Endothelial cell of umbilical vein (primary cell): Measurements from ENCODE around the gene REEP3. TPM values are rescaled to one million over a fixed set of nuclear protein-coding genes. Genes with fewer than 3 reads are reported as not detected.

Source experiments
- BruUV-seq: library from RNA; stranded (reverse); fragments of 400-500 nt; replicated peaks from 2 replicates; lab custom pipeline; 2021; lab: Mats Ljungman, UMichigan
- CTCF ChIA-PET: fragments of 300-600, 350-600 bp; sonication (Branson Sonifier 250); formaldehyde crosslinking; loops from one replicate; lab custom pipeline; 2021; ENCODE audit warnings: antibody characterized with exemption, inconsistent platforms; lab: Charles Lee
- POLR2A ChIA-PET: fragments of 300-600, 350-600 bp; sonication (Branson Sonifier 250); formaldehyde crosslinking; loops from one replicate; lab custom pipeline; 2021; ENCODE audit warnings: antibody characterized with exemption, inconsistent platforms; lab: Charles Lee
- DNase-seq: peaks from one replicate; pipeline ENCODE4 v3.0.0-alpha.2; 2011; ENCODE audit warnings: low read depth, low spot score
- FAIRE-seq: peaks from 2 replicates; lab custom pipeline; 2011; peaks lifted over from hg19 to GRCh38; lab: Jason Lieb, UNC
- H2AFZ ChIP-seq: 2 replicates; pipeline ENCODE4 v1.6.0; 2012; ENCODE audit warnings: low read depth, low read length, control low read depth, inconsistent platforms
- H3K27ac ChIP-seq: 2 replicates; pipeline ENCODE4 v1.5.1; 2011; ENCODE audit warnings: low read depth, mild to moderate bottlenecking, control low read depth, low read length, moderate library complexity; ENCODE audit not compliant: insufficient read depth
- H3K27me3 ChIP-seq, 2 experiments: 2 replicates each; pipeline versions ENCODE4 v1.6.0 to v1.6.1; 2011; ENCODE audit warnings: low read length in 2 of 2, mixed read lengths in 1 of 2; ENCODE audit not compliant: control insufficient read depth in 2 of 2, insufficient read depth in 2 of 2
- H3K36me3 ChIP-seq, 2 experiments: 2 replicates in 1 of 2; 3 replicates in 1 of 2; pipeline ENCODE4 v1.5.1; 2011; ENCODE audit warnings: low read length in 2 of 2, mild to moderate bottlenecking in 1 of 2, moderate library complexity in 1 of 2; ENCODE audit not compliant: control insufficient read depth in 2 of 2, insufficient read depth in 2 of 2; ENCODE audit errors: extremely low read depth in 1 of 2
- H3K4me1 ChIP-seq: 3 replicates; pipeline ENCODE4 v1.5.1; 2011; ENCODE audit warnings: mild to moderate bottlenecking, low read length; ENCODE audit not compliant: control insufficient read depth, insufficient read depth; ENCODE audit errors: extremely low read depth
- H3K4me2 ChIP-seq: 2 replicates; pipeline ENCODE4 v1.6.1; 2011; ENCODE audit warnings: low read length, control low read depth, mixed read lengths; ENCODE audit not compliant: insufficient read depth
- H3K4me3 ChIP-seq, 3 experiments: fragments of 200-600 bp in 1 of 3; sonication (generic), shearing (Covaris generic) in 1 of 3; replicated peaks in 1 of 3; 2 replicates each; pipeline ENCODE4 v1.5.1; 2011 to 2016; ENCODE audit warnings: control low read depth in 3 of 3, low read length in 3 of 3, mild to moderate bottlenecking in 2 of 3, inconsistent platforms in 1 of 3, low read depth in 1 of 3, moderate library complexity in 1 of 3; ENCODE audit not compliant: insufficient read depth in 1 of 3
- H3K79me2 ChIP-seq: 2 replicates; pipeline ENCODE4 v1.6.0; 2012; ENCODE audit warnings: low read length, inconsistent platforms; ENCODE audit not compliant: control insufficient read depth, insufficient read depth
- H3K9ac ChIP-seq: replicated peaks from 2 replicates; pipeline ENCODE3; 2011; ENCODE audit warnings: low read length, control low read depth; ENCODE audit not compliant: insufficient read depth; ENCODE audit errors: extremely low read depth
- H3K9me1 ChIP-seq: replicated peaks from 3 replicates; pipeline ENCODE4 v1.6.0; 2011; ENCODE audit warnings: mild to moderate bottlenecking, low read length; ENCODE audit not compliant: control insufficient read depth, insufficient read depth; ENCODE audit errors: extremely low read depth
- H3K9me3 ChIP-seq: replicated peaks from 2 replicates; pipeline ENCODE4 v1.5.1; 2012; ENCODE audit warnings: low read length, inconsistent platforms; ENCODE audit not compliant: control insufficient read depth, insufficient read depth
- H4K20me1 ChIP-seq: replicated peaks from 2 replicates; pipeline ENCODE3; 2011; ENCODE audit warnings: mild to moderate bottlenecking, low read length; ENCODE audit not compliant: control insufficient read depth, insufficient read depth; ENCODE audit errors: extremely low read depth
- CTCF ChIP-seq, 2 donors: IDR thresholded peaks; 1 replicate in 1 of 2; 2 replicates in 1 of 2; pipeline ENCODE4 v1.5.1; 2011; ENCODE audit warnings: low read length in 2 of 2, mild to moderate bottlenecking in 2 of 2, moderate library complexity in 2 of 2, control low read depth in 1 of 2, inconsistent platforms in 1 of 2, low read depth in 1 of 2; ENCODE audit not compliant: insufficient read depth in 1 of 2; ENCODE audit errors: extremely low read depth in 1 of 2
- EZH2 ChIP-seq: IDR thresholded peaks from 2 replicates; pipeline ENCODE4 v1.6.1; 2012; ENCODE audit warnings: borderline replicate concordance, low read depth, mild to moderate bottlenecking, moderate library complexity, low read length, inconsistent platforms; ENCODE audit not compliant: severe bottlenecking
- FOS ChIP-seq: IDR thresholded peaks from 2 replicates; pipeline ENCODE4 v1.6.1; 2011; ENCODE audit warnings: mild to moderate bottlenecking, low read length, moderate library complexity, borderline replicate concordance; ENCODE audit not compliant: insufficient read depth
- GATA2 ChIP-seq: IDR thresholded peaks from 2 replicates; pipeline ENCODE4 v1.7.0; 2011; ENCODE audit warnings: low read depth, mild to moderate bottlenecking, moderate library complexity, mixed read lengths, low read length; ENCODE audit not compliant: insufficient read length, insufficient read depth
- JUN ChIP-seq: IDR thresholded peaks from 2 replicates; pipeline ENCODE4 v1.6.1; 2011; ENCODE audit warnings: borderline replicate concordance, low read depth; ENCODE audit not compliant: insufficient read length, insufficient read depth
- MAX ChIP-seq: IDR thresholded peaks from 2 replicates; pipeline ENCODE4 v1.6.1; 2011; ENCODE audit not compliant: insufficient read depth, insufficient read length
- MYC ChIP-seq: IDR thresholded peaks from one replicate; pipeline ENCODE4 v1.6.1; 2011; ENCODE audit warnings: mild to moderate bottlenecking, low read depth, low read length
- POLR2A ChIP-seq: IDR thresholded peaks from 2 replicates; pipeline ENCODE4 v1.6.1; 2012; ENCODE audit warnings: low read depth, mild to moderate bottlenecking, control low read depth, low read length
- POLR2AphosphoS5 ChIP-seq: IDR thresholded peaks from 2 replicates; pipeline ENCODE4 v1.6.1; 2012; ENCODE audit warnings: low read depth, mild to moderate bottlenecking, control low read depth, low read length, moderate library complexity; ENCODE audit not compliant: insufficient read depth
- dilution Hi-C: fragments of 300-500 bp; cut with MboI; formaldehyde crosslinking; loops from one replicate; pipeline ENCODE4 v1.15.0; 2019; ENCODE audit warnings: low sequenced_read_pairs; ENCODE audit not compliant: extremely low pct_ligation_motif_present
- intact Hi-C: fragments of 100-400 bp; cut with micrococcal nuclease; formaldehyde crosslinking; loops from one replicate; pipeline ENCODE4 v1.10.0; 2022
- polyA plus RNA-seq, 4 experiments: library from polyadenylated mRNA; depleted of rRNA in 3 of 4; stranded (reverse) in 3 of 4; unstranded in 1 of 4; fragments of >200 nt; gene quantifications; 2 replicates each; pipeline versions ENCODE4 v1.2.1 to v1.2.3, GENCODE V29; 2011 to 2012; ENCODE audit warnings: missing spikeins in 1 of 4
- total RNA-seq: library from RNA; stranded (reverse); gene quantifications from 2 replicates; pipeline ENCODE4 v1.2.3, GENCODE V29; 2021

The REEP3 gene
- total and polyA plus RNA-seq, 2 donors (not counting 3 experiments of a cell fraction or from before 2014, with no cell fraction given) = 12.3 to 48.3 TPM

GRCh38 chr10:63583909-63584724, 62.9 kb downstream of the REEP3 start:
- ChIA-PET CTCF (interaction anchor here (0.6 to 1.0 kb wide), 3 partner anchors 19 to 1690 kb away, joined by 3 read pairs; no protein-coding TSS in a partner anchor), POLR2A (no interaction called here)
- H3K79me2 ChIP-seq = peaks cover 18% of the 10 kb centered on the region
- no peaks in the 10 kb centered on the region for H4K20me1 ChIP-seq
- DNase-seq (no peak), FAIRE-seq (no peak)
- dilution Hi-C loops (no loop called here), intact Hi-C loops (no loop called here)
- no peaks in the 10 kb centered on the region for H3K27me3 ChIP-seq
- no peak overlapping the region for H3K27ac ChIP-seq
- no peak overlapping the region for H3K4me3 ChIP-seq
- H3K4me2 ChIP-seq = no peak overlapping the region
- peaks cover 2% of the 10 kb centered on the region for H3K9me1 ChIP-seq
- H3K9me3 ChIP-seq = no peaks in the 10 kb centered on the region
- TF ChIP-seq EZH2 (no peak), POLR2AphosphoS5 (no peak), POLR2A (no peak), GATA2 (no peak), MAX (no peak), MYC (no peak), JUN (no peak), CTCF (IDR thresholded peaks at IDR 0.05; ENCODE audit: extremely low read depth in 1 of 2, insufficient read depth in 1 of 2, low read depth in 1 of 2, low read length in 2 of 2) (no peak), FOS (no peak)
- peaks cover 5% of the 10 kb centered on the region for H3K4me1 ChIP-seq
- H2AFZ ChIP-seq = no peak overlapping the region
- no peaks in the 10 kb centered on the region for H3K36me3 ChIP-seq
- H3K9ac ChIP-seq = no peak overlapping the region
- no TSS peak for BruUV-seq
